GM19395 (cell line): ENCODE data around the gene IVD.

Source experiments
- ATAC-seq: cut with Tn5 transposase; IDR thresholded peaks from one replicate; pipeline ENCODE4 v1.9.1; 2021; ENCODE audit warnings: mild to moderate bottlenecking, moderate library complexity; ENCODE audit not compliant: unreplicated experiment

IVD gene

GRCh38 chr15:40405501-40406381, at the start of gene IVD:
Gene IVD, plus strand, starts transcription at chr15:40405795. Its CDS starts 33 bp downstream, at chr15:40405828.
- ATAC-seq = peak; percentile 81

- ATAC-seq = no peak
Observed at GRCh38 chr15:40355976-40356585, 49.5 kb upstream of the IVD start.

GRCh38 chr15:40357246-40357645, 48.3 kb upstream of the IVD start:
- no peak for ATAC-seq

GRCh38 chr15:40357723-40358470, 47.7 kb upstream of the IVD start, which contains the start of gene DISP2:
Gene DISP2, plus strand, starts transcription at chr15:40358219. Its CDS starts 103 bp downstream, at chr15:40358322.
- ATAC-seq = peak; percentile 80

GRCh38 chr15:40358471-40359353, 46.9 kb upstream of the IVD start:
- ATAC-seq = no peak

GRCh38 chr15:40360015-40360414, 45.6 kb upstream of the IVD start:
- no peak for ATAC-seq

- ATAC-seq = no peak
Observed at GRCh38 chr15:40361640-40362039, 44.0 kb upstream of the IVD start.

GRCh38 chr15:40363611-40364010, 42.0 kb upstream of the IVD start:
- ATAC-seq = no peak

GRCh38 chr15:40364251-40364650, 41.3 kb upstream of the IVD start:
- ATAC-seq = no peak

- no peak for ATAC-seq
Observed at GRCh38 chr15:40365016-40365415, 40.6 kb upstream of the IVD start.

- ATAC-seq = no peak
Observed at GRCh38 chr15:40365624-40366456, 39.8 kb upstream of the IVD start.

GRCh38 chr15:40366457-40367370, 38.9 kb upstream of the IVD start:
- ATAC-seq = no peak

- no peak for ATAC-seq
Observed at GRCh38 chr15:40367371-40367685, 38.3 kb upstream of the IVD start.

GRCh38 chr15:40367686-40368611, 37.6 kb upstream of the IVD start:
- peak; percentile 80 for ATAC-seq

GRCh38 chr15:40368719-40369473, 36.7 kb upstream of the IVD start:
- ATAC-seq = no peak

- ATAC-seq = no peak
Observed at GRCh38 chr15:40369474-40369869, 36.1 kb upstream of the IVD start.

GRCh38 chr15:40369971-40370370, 35.6 kb upstream of the IVD start:
- no peak for ATAC-seq
